ENCODE data around the gene UNC93B1.
"Not testable (repeated sequence)": the region's sequence is repeated elsewhere in the genome, so short reads cannot be mapped to it uniquely, and the experiment has no call there.

- not testable (repeated sequence) for TF ChIP-seq KDM1A (IDR thresholded peaks at IDR 0.05; ENCODE audit: borderline replicate concordance, low read length); CTCF (IDR thresholded peaks at IDR 0.05; ENCODE audit: control extremely low read depth in 1 of 3, insufficient read depth in 1 of 3, low read depth in 1 of 3, low read length in 3 of 3); POLR2AphosphoS5 (IDR thresholded peaks at IDR 0.05; ENCODE audit: low read depth, low read length); TAF1 (IDR thresholded peaks at IDR 0.05; ENCODE audit: low read depth, low read length)
Measured at GRCh38 chr11:67963217-67963616, 40.7 kb downstream of the UNC93B1 start.

Measured in H1 (cell line).